ENCODE data around the gene CABP2.
"Not testable (repeated sequence)": the region's sequence is repeated elsewhere in the genome, so short reads cannot be mapped to it uniquely, and the experiment has no call there.

CABP2 gene

DNA sequence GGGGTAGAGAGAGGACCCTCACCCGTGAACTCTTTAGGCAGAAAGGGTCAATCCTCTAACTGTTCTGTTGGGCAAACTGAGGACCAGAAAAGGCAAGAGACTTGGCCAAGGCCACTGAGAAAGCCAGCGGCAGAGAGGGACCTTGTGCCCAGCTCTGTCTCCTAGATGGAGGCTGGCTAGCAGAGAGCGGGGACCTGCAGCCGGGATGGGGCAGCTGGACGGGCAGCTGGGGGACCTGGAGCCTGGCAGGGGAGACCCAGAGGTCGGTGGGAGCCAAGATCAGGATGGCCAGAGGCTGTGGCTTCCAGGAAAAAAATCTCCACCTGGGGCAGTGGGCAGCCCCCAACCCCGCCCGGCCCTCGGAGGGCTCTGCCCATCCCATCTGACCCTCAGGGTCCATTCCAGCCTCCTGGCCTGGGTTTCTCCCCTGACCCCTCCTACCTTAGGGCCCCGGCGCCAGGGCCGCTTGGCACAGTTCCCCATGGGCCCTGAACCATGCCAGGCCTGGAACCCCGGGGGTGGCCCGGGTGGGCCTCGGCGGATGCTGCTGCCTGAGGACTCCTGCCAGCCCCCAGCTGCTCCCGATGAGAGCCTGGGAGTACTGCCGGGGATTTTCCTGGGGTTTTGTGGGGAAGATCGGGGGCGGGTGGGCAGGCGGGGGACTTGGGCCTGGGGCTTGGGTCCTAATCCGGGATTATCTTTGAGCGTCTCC, at the start of gene CABP2:
TSS of gene CABP2 (minus strand) at position 603 of the 712 bp plus-strand sequence. CDS start at position 483, 120 bp downstream.
- no peak for DNase-seq

DNA sequence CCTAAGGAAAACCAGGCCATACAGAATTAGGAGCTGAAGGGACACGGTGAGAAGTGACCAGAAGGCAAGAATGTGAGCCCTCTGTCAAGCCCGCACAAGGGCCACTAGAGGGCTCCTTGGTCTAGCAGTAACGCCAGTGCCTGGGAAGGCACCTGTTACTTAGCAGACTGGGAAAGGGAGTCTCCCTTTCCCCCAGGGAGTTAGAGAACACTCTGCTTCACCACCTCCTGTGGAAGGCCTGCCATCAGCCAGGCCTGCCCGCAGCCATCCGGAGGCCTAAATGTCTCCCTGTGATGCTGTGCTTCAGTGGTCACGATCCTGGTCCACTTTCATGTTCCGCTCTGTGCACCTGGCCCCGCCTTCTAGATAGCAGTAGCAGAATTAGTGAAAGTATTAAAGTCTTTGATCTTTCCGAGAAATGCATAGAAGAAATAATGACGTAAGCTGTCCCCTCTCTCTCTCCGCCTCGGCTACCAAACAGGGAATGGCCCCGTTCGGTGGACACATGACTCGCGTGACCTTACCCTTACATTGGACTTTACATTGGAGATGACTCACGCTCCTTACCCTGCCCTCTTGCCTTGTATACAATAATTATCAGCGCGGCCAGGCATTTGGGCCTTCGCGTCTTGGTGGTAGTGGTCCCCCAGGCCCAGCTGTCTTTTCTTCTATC, 49.6 kb upstream of the CABP2 start:
- peak in 1 of 6 experiments; percentile 7 for DNase-seq

- no peak for DNase-seq
Observed at GRCh38 chr11:67572305-67572704, 49.1 kb upstream of the CABP2 start.

- no peak for DNase-seq
Observed at GRCh38 chr11:67571443-67571842, 48.2 kb upstream of the CABP2 start.

DNA sequence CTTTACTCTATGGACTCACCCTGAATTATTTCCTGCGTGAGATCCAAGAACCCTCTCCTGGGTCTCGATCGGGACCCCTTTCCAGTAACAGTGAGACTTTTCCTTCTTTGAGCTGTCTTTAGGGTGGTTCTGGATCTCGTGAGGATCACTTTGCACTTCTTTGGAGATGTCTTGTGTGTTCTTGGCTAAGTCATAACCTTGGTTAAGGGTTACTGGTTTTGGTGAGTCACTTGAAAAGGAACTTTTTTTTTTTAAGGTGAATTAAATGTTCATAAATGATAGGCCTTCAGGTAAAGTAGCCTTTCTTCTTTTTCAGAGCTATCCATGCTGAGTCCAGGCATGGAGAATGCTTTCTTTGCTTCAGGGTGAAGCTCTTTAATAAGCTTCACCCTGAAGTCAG, 41.0 kb upstream of the CABP2 start:
- DNase-seq: no peak

DNA sequence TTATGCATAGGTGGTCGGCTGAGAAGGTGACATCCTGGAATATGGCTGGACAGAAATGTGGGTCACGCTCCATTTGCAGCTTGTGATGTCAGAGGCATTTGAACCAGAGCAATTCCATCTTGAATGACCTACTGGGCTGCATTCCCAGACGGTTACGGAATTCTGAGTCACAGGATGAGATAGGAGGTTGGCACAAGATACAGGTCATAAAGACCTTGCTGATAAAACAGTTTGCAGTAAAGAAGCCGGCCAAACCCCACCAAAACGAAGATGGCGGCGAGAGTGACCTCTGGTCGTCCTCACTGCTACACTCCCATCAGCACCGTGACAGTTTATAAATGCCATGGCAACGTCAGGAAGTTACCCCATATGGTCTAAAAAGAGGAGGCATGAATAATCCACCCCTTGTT, 40.5 kb upstream of the CABP2 start:
- not testable (repeated sequence) for DNase-seq

- no peak for DNase-seq
Observed at GRCh38 chr11:67562963-67563704, 39.9 kb upstream of the CABP2 start.

- DNase-seq: no peak
Observed at GRCh38 chr11:67561971-67562619, 38.8 kb upstream of the CABP2 start.

DNA sequence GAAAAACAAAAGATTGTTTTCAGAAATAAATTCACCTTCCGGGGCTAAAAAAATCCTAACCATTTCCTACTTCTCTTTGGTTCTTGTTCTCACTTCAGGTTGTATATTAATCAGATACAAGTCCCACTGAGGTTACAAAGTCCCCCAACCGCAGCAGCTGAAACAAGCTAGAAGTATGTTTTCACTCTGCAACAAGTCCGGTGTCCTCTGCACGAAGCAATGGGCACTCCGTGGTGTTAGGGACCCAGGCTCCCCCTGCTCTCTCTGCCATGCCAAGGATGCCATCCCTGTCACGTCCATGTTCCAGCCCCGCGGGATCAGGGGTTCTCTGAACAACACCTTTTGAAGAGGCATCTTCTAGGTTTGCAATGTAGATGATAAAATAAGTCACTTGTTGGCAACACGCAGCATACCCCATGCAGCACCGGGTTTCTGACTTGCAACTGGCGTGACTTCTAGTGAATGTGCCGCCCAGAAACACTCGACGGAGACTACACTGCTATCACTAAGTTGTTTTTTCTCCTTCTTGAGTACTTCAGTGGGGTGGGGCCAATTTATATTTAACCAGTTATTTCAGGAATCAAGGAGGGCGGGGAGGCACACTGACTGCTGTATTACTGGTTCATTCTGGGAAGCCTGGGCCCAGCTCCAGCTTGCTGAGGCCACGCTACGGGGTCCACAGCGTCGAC, 35.0 kb upstream of the CABP2 start:
- DNase-seq: no peak

- no peak for DNase-seq
Observed at GRCh38 chr11:67556244-67556643, 33.0 kb upstream of the CABP2 start.

- not testable (repeated sequence) for DNase-seq
Observed at GRCh38 chr11:67551697-67552096, 28.5 kb upstream of the CABP2 start.

DNA sequence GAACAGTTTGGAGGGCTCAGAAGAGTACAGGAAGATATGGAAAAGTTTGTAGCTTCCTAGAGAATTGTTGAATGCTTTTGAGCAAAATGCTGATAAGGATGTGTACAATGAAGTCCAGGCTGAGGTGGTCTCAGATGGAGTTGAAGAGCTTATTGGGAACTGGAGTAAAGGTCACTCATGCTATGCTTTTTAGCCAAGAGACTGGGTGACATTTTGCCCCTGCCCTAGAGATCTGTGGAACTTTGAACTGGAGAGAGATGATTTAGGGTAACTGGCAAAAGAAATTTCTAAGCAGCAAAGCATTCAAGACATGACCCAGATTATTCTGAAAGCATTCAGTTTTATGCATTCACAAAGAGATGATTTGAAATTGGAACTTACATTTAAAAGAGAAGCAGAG, 27.9 kb upstream of the CABP2 start:
- no peak for DNase-seq

GRCh38 chr11:67548555-67549110, 25.4 kb upstream of the CABP2 start:
- no peak for DNase-seq

- DNase-seq: not testable (repeated sequence)
Observed at GRCh38 chr11:67548112-67548511, 24.9 kb upstream of the CABP2 start.

DNA sequence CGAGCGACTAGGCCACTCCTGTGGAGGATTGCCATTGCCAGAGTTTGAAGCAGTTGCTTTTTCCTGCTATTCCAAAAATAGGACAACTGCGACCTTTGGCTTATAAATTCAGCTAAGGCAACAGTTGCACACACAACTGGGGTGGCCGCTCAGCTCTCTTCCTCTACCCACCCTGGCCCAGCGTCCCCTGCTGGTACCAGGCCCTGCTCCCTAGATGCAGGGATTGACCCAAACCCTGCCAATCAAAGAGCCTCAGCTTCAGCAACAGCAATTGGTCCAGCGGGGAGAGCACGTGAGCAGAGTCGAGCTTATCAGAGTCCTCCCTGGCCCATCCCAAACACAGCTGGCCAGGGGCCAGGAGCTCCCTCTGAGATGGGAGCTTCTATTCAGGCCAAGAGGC, 22.0 kb upstream of the CABP2 start:
- no peak for DNase-seq

- DNase-seq: no peak
Observed at GRCh38 chr11:67544616-67545242, 21.5 kb upstream of the CABP2 start.

DNA sequence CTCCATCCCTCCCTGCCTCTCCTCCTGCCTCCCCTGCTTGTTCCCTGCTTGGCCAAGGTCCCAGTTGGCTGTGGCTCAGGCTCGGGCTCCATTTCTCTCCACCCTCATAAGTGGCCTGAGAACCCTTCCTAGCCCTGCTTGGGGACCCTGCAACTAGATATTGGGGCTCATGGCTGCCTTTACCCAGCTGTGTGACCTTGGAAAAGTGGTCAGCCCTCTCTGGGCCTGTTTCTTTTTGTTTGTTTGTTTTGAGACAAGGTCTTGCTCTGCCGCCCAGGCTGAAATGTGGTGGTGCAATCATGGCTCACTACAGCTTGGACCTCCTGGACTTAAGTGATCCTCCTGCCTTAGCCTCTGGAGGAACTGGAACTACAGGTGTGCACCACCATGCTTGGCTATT, 20.3 kb upstream of the CABP2 start:
- no peak for DNase-seq

- no peak for DNase-seq
Observed at GRCh38 chr11:67542971-67543370, 19.7 kb upstream of the CABP2 start.

GRCh38 chr11:67542169-67542568, 18.9 kb upstream of the CABP2 start:
- DNase-seq: no peak

DNA sequence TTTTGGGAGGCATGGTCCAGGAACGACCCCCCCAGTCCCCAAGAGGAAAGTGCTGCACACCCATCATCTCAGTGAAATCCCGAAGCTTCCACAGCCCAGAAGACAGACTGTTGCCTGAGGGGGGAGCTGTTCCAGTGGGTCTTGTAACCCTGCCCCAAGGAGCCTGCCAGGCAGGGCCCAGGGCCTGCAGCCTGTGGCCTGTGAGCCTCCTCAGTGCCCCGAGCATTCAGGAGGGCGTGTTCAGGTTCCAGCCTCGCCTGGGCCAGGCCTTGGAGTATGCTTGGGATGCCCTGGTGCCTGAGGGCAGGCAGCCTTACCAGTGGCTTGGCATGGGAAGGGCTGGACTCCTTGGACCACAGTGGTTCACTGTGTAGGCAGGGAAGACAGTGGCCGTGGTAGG, 18.0 kb upstream of the CABP2 start:
- no peak for DNase-seq

DNA sequence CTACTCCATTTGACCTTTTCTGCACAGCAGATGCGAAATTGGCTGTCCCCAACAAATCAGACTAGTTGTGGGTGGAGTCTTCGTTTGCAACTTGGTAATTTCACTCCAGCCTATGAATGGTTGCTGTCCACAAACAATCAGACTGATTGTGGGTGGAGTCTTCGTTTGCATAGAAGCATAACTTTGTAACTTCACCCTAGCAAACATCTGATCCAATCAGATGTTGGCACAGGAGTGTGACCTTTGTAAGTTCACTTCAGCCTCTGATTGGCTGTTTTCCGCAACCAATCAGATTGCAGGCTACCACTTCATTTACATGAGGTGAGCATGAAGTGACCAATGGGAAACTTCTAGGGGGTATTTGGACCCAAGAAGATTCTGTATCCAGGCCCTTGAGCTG, 16.3 kb upstream of the CABP2 start:
- DNase-seq: no peak

Measured in stimulated activated naive CD4-positive, alpha-beta T cell (primary cell).